CD4-positive, alpha-beta T cell treated with Interleukin-6 for 4 hours (primary cell): ENCODE data around the gene TESPA1.
A peak's percentile ranks its signal among the peaks of the same experiment; 100 is the strongest.
"Not testable (repeated sequence)": the region's sequence is repeated elsewhere in the genome, so short reads cannot be mapped to it uniquely, and the experiment has no call there.

Experiments
- DNase-seq: peaks from one replicate; pipeline ENCODE4 v3.0.0-alpha.2; 2020; ENCODE audit warnings: mixed read lengths

Gene TESPA1

DNA sequence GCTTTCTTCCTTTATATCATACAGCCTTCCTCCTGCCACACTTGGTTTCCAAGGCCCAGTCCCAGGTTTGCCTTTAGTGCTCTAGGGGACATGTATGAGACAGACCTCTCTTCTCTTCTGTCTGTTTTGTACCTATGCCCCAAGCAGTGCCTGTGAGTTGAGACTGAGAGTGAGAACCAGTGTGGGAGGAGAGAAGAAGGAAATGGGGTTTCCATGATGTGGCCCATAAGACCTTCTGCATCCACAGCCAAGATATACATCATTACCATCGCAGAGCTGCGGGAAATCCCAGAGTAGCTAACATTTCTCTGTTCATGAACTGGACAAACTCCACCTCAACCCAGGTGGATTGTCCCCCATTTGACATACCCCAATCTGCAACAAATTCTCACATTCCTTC is 2.8 kb downstream of the TESPA1 start:
- peak; percentile 15 for DNase-seq

DNA sequence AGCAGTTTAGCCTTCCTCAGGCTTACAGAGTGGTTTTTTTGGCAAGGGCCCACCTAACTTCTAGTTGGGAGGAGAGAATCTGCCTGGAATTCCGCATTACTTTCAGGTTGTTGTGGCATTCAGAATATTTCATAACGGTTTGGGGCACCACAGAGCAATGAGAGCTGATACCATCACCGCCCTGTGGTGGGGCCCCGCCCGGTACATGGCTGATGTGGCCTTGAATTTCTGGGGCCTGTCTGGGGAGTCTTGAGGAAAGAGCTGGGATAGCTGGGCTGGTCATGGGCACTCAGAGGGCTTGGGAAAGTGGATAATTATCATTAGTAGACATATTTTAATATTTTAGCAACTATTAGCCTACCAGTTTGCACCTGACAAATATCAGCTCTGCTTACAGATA is 4.2 kb downstream of the TESPA1 start:
- peak; percentile 68 for DNase-seq

DNA sequence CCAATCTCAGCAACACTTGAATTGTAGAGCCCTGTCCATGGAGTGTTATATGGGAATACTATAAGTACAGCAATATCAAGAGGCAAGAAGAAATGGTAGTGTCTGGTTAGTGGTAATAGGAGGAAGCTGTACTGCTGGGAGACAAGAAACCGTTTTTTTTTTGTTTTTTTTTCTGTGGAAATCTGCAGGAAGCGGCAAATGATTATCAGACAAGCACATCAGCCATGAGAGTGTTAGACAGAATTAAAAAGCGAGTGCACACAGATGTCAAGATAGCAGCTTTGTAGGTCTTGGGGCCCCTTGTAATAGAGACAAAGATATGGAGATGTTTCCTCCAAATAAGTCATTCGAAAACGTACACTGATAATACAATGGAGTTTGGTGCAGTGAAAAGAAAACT is 6.7 kb downstream of the TESPA1 start:
- DNase-seq: peak; percentile 27

DNA sequence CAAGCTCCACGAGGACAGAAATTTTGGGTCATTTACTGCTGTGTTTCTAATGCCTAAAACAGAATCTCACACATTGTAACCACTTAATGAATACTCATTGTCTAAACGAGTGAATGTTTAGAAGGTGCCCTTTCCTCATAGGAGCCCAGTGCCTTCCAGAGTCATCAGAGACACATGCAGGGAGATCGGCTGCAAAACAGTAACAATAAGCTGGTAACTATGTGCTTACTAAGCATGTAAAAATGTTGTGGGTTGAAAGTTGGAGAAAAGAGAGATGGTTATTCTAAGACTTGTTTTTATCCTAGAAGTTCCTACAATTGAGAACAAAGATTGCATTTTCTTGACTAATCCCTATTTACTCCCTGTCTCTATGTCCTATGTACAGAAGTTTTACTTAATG is 7.4 kb downstream of the TESPA1 start:
- DNase-seq: no peak

DNA sequence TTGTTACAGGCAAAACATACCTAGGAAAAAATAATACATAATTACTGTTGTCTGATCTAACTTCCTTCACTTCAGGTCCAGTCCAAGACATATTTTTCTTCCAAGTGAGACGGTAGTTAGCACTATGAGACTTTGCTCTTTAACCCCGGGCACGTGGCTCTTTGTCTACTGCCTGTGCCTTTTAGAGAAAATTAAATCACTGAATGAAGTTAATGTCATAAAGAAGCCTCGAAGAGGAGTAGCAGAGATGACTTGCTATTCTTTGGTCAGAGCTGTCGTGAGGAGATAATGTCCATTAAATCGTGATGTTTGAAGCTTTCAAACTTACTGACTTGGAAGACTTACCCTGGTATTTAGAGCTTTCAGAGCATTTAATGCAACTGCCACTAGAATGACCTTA is 8.7 kb downstream of the TESPA1 start:
- no peak for DNase-seq

DNA sequence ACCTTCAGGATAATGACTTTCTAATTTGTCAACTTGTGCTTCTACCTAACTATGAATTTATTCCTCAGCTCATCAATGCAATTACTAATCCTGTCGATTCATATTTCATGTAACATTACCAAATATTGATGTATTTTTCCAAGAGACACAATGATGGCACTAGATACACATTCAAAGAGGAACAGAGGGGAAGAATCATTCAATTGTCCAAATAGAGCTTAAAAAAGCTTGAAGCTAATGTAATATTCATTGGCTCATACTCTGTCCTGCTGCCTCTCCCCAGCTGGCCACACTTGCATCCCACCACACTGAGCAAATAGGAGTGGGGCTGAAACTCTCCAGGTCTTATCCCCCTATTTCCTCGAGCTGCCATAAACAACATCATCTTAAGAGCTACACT is 9.3 kb downstream of the TESPA1 start:
- no peak for DNase-seq

DNA sequence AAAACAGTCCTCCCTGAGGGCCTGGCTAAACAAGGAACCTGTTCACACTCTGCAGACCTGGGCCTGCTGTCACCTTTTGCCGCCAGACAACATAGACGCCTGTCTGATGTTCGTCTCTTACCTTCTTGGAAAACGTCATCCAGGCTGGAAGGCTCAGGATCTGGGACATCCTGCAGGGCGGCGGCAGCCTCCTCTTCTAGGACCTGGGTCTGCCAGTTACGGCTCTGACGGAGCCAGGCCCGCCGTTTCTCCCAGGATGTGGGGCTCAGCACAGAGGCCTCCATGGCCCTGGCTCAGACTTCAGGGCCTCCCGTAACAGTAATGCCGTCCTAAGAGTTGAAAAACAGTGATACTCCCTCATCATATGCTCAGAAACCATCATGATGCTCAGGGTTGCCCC is 10.3 kb downstream of the TESPA1 start:
- DNase-seq: no peak

DNA sequence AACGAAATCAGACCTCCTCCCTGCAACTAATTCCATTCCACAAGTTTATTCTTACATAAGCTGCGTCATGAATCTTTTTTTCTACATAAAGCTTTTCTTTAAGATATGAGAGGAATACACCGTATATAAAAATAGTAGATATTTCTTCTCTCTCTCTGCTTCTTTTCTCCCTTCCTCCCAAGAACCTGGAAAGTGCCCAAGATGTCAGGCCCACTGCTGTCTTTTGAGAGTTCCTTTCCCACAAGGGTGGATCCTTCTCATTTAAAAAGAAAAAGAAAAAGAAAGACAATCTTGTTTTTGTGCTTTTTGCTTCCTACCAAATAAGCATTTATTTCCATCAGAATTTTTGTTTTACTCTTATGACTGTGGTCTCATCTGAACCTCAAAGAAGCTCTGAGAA is 11.0 kb downstream of the TESPA1 start:
- DNase-seq: no peak

DNA sequence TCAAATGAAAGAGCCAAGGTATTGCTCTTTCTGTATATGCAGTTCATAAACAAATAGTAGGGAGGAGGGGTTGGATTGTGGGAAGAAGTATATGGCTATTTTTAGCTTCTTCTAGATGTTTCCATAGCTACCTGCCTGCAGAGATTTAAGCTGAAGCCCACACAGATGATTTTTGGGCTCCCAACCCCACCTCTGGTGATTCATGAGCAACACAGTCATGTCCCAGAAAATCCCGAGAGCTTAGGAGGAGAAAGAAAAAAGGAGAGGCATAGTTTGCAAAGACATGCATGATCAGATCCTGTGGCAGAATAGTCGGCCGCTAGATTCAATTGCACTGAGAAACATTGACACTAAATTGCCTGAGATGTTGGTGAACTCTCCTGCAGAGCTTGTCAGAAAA is 13.8 kb downstream of the TESPA1 start:
- DNase-seq: no peak

DNA sequence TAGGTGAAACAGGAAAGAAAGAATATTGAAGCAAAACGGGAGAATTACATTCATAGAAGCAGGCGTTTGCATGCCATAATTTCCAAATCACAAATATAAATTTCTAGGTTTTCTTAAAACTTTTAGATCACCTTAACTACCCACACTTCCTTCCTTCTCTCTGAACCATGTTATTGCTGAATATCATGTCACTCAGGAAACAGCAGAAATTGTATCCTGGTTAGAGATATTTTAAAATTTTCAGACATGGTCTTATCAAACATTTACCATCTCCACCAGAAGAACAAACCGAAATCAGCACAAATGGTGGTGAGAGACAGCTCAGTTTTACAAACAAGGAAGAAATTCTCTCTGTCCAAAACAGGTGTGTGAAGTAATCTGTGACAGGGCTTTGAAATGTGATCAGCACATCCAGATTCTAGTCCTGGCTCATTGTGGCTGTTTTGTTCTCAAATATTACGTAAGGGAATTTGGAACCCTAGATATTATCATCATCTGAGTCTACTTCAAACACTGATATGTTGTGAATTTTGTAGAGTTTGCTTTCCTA is 16.3 kb downstream of the TESPA1 start:
- peak; percentile 20 for DNase-seq

DNA sequence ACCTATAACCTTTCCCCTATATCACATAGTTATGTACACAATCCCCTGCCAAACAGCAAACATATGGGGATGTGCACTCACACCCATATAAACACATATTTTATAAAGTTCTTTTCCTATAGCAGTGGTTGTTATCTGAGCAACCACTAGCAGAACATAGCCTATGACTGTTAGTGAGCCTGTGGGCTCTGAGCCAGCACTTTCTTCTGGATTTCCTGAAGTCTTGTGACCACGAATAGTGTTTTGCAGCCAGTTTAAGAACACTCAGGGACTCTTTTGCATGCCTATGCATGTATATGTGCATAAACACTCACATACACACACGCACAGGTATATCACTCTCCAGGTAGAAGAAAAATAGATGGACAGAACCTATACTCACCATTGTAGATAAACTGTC is 17.1 kb downstream of the TESPA1 start:
- peak; percentile 71 for DNase-seq

DNA sequence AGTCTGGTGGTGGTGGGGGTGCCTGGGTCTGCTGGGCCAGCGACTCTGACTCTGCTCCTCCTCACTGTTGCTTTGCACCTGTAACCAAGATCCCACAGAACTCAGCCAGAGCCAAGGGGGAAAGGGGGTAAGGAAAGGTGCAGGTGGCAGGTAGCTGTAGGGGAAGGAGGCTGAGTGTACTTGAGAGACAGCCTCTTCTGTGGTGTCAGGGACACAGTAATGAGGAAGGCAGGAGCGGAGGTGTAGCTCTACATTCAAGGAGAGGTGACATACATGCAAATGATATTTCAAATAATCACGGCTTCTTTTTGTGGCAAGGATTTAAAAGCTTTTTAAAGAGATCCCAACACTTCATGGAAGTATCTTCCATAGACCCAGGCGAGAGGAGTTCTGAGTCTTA is 23.4 kb downstream of the TESPA1 start:
- no peak for DNase-seq

DNA sequence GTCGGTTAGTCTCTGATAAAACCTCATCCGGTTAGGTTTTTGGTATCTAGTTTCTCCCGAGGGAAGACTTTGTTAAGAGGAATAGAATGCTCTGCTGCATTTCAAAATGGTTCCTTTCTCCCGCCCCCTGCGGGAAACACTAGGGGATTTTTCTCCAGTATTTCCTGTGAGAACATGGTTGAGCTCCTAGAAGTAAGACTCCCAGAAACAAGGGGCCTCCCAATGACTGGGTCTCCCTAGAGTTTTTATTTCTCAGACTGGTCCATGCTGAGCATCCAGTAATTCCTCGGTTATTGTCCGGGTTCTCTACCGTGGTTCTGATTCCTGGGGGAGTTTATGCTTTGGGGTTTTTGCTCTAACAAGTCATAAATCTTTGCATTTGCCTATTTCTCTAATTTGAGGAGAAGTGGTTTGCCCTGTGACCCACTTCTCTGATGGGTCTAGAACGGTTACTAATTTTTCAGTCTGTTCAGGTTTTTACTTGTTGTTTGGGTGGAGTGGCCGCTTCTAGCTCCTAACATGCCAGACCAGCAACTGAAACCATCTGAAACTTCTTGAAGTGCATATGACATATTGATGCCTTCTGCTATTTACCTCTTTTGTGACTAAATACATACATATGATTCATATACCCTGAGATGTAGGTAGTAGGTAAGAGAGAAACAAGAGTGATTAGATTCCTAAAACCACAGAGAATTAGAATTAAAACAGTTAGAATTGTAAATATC is 25.1 kb downstream of the TESPA1 start:
- no peak for DNase-seq

DNA sequence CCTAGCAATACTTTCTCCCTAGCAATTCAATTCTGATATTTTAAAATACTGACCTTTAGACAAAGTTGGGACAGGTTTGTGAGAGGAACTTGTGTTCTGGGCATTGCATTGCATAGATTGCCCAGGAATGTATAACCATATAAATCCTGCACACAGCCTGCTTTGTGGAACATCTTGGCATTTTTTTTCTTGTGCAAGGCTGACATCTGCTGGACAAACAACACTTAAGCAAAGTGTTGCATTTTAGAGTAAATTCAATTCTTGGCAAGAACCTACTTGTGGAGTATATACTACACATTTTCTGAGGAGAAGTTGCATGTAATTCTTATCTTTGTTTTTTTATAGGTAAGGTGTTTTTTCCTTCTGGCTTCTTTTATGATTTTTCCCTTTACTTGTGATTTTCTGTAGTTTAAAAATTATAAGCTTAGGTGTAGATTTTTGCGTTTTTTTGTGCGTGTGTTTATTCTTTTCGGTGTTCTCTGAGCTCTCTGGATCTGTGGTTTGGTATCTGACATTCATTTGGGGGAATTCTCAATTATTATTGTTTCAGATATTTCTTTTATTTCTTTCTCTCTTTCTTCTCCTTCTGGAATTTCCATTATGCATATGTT is 26.4 kb downstream of the TESPA1 start:
- DNase-seq: peak; percentile 68

DNA sequence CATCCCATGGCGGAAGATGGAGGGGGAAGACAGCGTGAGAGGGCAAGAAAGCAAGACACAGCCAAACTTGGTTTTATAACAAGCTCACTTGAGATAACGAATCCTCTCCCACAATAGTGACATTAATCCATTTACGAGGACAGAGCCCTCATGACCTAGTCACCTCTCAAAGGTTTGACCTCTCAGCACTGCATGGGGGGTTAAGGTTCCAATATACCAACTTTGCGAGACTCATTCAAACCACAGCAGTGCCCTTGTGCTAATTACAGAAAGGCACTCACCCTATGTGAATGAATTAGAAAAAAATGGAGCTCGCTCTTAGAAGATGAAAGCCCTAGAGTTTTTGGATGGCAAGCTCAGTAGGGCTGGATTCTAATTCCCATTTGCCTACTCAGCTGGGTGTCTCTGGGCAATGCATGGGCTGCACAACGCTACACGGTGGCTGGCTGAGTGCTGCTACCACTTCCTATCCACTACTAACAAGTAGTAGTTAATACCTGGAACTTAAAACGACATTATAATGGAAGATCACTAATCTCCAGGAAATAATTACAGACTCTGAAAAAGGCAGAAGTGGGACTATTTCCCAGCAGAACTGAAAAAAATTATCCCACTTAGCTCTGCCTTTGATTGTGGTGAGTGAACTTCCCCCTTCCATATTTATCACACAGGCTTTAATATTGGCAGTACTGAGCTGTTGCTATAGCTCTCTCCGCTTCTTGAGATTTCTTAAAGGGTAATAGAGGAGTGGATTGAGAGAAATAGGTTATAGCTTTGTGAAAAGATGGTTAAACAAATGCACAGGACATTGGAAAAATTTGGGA is 27.5 kb downstream of the TESPA1 start:
- no peak for DNase-seq

DNA sequence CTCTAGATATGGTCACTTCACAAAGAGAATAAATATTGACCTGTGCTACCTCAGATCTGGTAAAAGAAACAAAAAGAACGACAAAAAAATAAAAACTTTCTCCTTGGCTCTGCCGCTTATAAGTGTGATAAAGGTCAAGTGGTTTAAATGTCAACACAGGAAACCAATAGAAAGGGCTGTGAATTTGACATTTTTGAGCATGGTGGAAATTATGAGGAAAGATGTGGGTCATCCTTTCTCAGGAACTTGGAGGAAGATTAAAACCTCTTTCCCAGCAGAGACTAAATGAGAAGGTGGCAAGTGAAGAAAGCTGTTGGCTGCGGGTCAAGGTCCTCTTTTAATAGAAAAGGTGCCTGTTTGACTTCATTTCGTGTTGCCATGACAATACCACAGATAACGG is 28.2 kb downstream of the TESPA1 start:
- DNase-seq: no peak

DNA sequence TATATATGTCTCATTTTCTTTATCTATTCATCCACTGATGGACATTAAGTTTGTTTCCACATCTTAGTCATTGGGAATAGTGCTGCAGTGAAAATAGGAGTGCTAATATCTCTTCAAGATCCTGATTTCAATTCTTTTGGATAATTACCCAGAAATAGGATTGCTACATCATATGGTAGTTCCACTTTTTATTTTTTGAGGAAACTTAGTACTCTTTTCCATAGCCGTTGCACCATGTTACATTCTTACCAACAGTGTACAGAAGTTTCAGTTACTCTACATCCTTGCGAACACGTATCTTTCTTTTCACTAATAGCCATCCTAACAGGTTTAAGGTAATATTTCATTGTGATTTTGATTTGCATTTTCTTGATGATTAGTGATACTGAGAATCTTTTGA is 29.8 kb downstream of the TESPA1 start:
- DNase-seq: no peak

DNA sequence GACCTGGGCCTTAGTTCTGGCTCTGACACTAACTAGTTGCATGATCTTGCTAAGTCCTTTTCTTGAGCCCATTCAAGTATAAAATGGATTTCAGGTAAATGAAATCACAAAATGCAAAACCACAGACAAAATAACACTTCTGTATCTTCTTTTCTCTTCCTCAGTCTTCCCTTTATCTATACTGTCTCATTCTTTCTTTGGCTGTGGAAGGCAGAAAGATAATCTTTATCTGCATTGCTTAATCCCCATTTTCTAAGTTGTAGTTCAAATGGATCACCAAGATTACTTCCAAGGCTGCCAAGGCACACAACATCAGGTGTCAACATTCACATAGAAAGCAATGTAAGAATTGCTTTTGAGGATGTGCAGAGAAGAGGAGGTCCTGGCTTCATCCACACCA is 30.3 kb downstream of the TESPA1 start:
- DNase-seq: no peak

DNA sequence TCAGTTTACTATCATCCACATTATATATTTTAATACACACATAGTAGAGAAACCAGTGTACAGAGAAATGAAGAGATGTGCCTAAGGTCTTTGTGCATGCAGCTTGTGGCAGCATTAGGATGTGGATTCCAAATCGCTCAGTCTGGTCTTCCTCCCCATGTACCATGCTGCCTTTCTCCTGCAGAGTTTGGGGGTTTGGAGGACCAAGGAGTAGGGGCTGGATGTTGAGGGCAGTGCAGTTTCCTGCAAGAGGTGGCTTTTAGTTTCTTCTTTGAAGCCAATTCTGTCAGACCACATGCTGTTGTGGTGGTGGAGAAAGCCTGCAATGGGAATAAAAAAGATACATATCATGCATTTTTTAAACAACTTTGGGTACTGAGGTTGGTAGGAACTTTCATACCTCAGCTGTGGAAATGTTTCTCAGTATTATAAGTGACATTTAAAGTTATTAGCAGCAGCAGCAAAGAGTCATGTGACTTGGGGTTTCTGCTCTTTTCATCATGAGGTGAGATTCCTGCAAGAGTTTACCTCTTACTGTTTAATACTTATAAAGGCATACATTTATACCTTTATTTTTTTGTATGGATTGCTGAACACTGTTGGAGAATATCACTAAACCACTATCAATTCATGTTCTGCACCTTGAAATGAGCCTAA is 34.4 kb downstream of the TESPA1 start:
- DNase-seq: no peak

DNA sequence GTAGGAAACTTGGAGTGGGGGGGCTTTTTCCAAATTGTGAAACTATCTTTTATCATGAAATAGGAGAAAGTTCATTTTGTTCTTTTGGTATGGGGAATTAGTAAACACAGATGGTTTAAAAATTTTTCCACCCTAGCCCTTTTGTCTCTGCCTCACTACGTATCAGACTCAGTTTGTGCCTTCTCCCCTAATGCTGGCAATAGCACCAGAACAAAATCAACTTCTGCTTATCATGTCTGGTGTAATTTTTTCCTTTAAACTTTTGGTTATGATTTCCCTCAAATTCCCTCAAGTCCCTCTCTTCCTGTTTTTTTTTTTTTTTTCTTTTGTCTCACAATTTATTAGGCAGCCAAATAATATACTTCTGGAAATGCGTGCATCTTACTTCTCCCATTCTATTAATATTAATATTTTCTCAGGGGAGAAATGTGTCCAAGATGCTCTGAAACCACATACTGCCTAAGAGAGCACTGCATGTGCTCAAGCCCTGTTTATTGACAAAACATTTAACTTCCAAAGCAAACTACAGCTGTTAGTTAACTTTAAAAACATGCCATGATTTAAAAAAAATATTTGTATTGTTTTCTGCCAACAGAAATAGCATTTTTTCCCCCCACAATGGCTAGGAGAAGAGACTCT is 35.4 kb downstream of the TESPA1 start:
- DNase-seq: no peak

DNA sequence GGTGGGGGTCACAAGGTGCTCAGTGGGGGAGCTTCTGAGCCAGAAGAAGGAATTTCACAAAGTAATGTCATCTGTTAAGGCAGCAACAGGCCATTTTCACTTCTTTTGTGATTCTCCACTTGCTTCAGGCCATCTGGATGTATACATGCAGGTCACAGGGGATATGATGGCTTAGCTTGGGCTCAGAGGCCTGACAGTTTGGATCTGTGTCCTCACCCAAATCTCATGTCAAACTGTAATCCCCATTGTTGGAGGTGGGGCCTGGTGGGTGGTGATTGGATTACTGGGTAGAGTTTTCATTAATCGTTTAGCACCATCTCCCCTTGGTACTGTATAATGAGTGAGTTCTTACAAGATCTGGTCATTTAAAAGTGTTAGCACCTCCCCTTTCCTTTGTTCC is 36.4 kb downstream of the TESPA1 start:
- DNase-seq: no peak

DNA sequence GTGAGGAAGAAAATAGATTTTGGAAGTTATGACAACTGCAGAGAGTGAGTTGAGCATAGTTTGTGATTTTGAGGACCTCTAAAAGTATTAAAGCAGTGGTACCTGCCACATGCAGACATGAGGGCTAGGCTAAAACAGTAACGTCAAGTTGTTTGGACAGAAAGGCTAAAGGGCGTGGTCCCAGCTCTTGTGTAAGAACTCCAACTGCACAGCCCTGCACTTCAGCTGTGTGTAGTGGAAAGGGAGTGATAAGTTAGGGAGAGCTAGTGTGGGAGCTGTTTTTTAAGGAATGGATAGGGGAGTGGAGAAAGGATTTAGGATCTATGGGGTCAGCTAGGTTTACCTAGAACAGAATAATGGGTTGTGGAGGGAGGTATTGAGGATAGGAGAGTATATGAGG is 39.5 kb downstream of the TESPA1 start:
- DNase-seq: no peak

DNA sequence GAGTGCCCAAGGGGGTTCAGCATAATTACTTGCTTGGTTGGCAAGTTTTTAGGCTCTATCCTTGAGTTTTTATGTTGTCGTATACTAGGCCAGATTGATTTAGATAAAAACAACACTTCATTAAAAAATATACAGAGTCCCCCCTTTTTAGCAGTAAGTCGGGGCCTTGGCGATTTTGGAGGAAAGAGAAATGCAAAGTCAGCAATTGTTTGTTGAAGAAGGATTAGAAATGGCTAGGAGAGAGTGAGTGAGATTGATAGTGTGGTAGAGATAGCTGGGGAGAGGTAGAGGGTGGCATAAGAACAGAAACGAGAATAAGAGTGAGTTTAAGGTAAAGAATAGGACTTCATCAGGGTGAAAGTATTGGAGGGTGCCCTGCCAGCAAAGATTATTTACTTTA is 41.3 kb downstream of the TESPA1 start:
- DNase-seq: not testable (repeated sequence)
